Esophagus muscularis mucosa (tissue), 4 donors: ENCODE measurements around the gene DAW1.

Experiments
- EP300 ChIP-seq: sonication (generic); formaldehyde crosslinking; IDR thresholded peaks from one replicate; pipeline ENCODE4 v1.6.1; 2017; ENCODE audit warnings: antibody characterized with exemption
- POLR2A ChIP-seq: fragments of 450-650 bp; IDR thresholded peaks from one replicate; pipeline ENCODE4 v1.6.1; 2017; ENCODE audit warnings: antibody characterized with exemption, moderate library complexity, mild to moderate bottlenecking, low read depth
- POLR2AphosphoS5 ChIP-seq, 2 donors: sonication (generic); formaldehyde crosslinking; IDR thresholded peaks; one replicate each; pipeline ENCODE4 v1.6.1; 2017; ENCODE audit warnings: antibody characterized with exemption in 2 of 2
- TF ChIP-seq, protein P1 (sequence below), 3 experiments: fragments of 200-600 bp in 2 of 3; fragments of 450-650 bp in 1 of 3; sonication (generic) in 2 of 3; IDR thresholded peaks; one replicate each; pipeline ENCODE4 v1.5.1; 2017 to 2019; ENCODE audit warnings: antibody characterized with exemption in 3 of 3, mild to moderate bottlenecking in 2 of 3, moderate library complexity in 1 of 3

DNA sequence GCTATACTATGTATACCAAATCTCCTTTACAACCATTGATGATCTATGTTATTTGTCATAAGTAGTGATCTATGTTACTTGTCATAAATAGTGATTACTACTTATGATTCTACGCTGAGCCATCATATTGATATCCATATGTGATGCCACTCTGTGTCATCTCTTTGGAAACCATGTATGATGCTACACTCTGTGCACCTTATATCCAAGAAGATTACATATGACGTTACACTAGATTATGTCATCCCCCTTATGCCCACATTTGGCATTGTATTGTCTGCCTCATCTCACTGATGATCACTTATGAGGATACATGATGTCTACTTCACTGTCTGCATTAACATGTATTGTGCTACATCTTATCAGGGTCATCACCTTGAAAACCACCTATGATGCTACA, 42.9 kb downstream of the DAW1 start:
- TF ChIP-seq EP300 (no peak), POLR2A (no peak), POLR2AphosphoS5 (IDR thresholded peaks at IDR 0.05) (no peak)
- TF ChIP-seq, protein P1, sequence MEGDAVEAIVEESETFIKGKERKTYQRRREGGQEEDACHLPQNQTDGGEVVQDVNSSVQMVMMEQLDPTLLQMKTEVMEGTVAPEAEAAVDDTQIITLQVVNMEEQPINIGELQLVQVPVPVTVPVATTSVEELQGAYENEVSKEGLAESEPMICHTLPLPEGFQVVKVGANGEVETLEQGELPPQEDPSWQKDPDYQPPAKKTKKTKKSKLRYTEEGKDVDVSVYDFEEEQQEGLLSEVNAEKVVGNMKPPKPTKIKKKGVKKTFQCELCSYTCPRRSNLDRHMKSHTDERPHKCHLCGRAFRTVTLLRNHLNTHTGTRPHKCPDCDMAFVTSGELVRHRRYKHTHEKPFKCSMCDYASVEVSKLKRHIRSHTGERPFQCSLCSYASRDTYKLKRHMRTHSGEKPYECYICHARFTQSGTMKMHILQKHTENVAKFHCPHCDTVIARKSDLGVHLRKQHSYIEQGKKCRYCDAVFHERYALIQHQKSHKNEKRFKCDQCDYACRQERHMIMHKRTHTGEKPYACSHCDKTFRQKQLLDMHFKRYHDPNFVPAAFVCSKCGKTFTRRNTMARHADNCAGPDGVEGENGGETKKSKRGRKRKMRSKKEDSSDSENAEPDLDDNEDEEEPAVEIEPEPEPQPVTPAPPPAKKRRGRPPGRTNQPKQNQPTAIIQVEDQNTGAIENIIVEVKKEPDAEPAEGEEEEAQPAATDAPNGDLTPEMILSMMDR (IDR thresholded peaks at IDR 0.05) = no peak
